HG02610 (cell line): Measurements from ENCODE around the gene PDE10A.

Experiments used
- ATAC-seq: cut with Tn5 transposase; IDR thresholded peaks from one replicate; pipeline ENCODE4 v1.9.1; 2021; ENCODE audit warnings: mild to moderate bottlenecking, moderate library complexity; ENCODE audit not compliant: unreplicated experiment

The PDE10A gene

GRCh38 chr6:165300422-165300936, 362.6 kb downstream of the PDE10A start:
- ATAC-seq: no peak

- no peak for ATAC-seq
Measured at GRCh38 chr6:165298875-165299274, 364.2 kb downstream of the PDE10A start.

GRCh38 chr6:165298402-165298801, 364.6 kb downstream of the PDE10A start:
- ATAC-seq: no peak

GRCh38 chr6:165292657-165293056, 370.4 kb downstream of the PDE10A start:
- no peak for ATAC-seq
